WTC11 (cell line): ENCODE measurements around the gene IL27RA.

Source experiments
- CREB1 ChIP-seq: sonication (generic); formaldehyde crosslinking; IDR thresholded peaks from 2 replicates; pipeline ENCODE4 v1.8.0; 2023; ENCODE audit warnings: mild to moderate bottlenecking, missing genetic modification reagents
- EMX1 ChIP-seq: fragments of 250-450 bp; sonication (Bioruptor Pico); IDR thresholded peaks from 2 replicates; pipeline ENCODE4 v1.8.0; 2021; ENCODE audit warnings: mild to moderate bottlenecking
- FOXJ3 ChIP-seq: sonication (generic); formaldehyde crosslinking; IDR thresholded peaks from 2 replicates; pipeline ENCODE4 v1.9.0; 2021; ENCODE audit warnings: missing genetic modification reagents, mild to moderate bottlenecking, borderline replicate concordance
- USF1 ChIP-seq: sonication (generic); formaldehyde crosslinking; IDR thresholded peaks from 2 replicates; pipeline ENCODE4 v1.8.0; 2022; ENCODE audit warnings: mild to moderate bottlenecking, missing genetic modification reagents
- USF2 ChIP-seq: sonication (generic); formaldehyde crosslinking; IDR thresholded peaks from 2 replicates; pipeline ENCODE4 v1.8.1; 2023; ENCODE audit warnings: mild to moderate bottlenecking, missing genetic modification reagents, moderate library complexity
- TF ChIP-seq, protein P1 (sequence below): fragments of 200-600 bp; IDR thresholded peaks from 2 replicates; pipeline ENCODE4 v1.8.0; 2022; ENCODE audit warnings: antibody characterized with exemption

GRCh38 chr19:14015524-14016035 lies 16.0 kb upstream of the IL27RA start:
- TF ChIP-seq USF2 (no peak), USF1 (CRISPR knock-in tag) (no peak), EMX1 (no peak), FOXJ3 (CRISPR knock-in tag) (no peak), CREB1 (CRISPR knock-in tag) (no peak)
- TF ChIP-seq, protein P1, sequence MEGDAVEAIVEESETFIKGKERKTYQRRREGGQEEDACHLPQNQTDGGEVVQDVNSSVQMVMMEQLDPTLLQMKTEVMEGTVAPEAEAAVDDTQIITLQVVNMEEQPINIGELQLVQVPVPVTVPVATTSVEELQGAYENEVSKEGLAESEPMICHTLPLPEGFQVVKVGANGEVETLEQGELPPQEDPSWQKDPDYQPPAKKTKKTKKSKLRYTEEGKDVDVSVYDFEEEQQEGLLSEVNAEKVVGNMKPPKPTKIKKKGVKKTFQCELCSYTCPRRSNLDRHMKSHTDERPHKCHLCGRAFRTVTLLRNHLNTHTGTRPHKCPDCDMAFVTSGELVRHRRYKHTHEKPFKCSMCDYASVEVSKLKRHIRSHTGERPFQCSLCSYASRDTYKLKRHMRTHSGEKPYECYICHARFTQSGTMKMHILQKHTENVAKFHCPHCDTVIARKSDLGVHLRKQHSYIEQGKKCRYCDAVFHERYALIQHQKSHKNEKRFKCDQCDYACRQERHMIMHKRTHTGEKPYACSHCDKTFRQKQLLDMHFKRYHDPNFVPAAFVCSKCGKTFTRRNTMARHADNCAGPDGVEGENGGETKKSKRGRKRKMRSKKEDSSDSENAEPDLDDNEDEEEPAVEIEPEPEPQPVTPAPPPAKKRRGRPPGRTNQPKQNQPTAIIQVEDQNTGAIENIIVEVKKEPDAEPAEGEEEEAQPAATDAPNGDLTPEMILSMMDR: no peak
